Suprapubic skin (tissue), 4 donors: Measurements from ENCODE around the gene OR51B6. TPM values are rescaled to one million over a fixed set of nuclear protein-coding genes. Genes with fewer than 3 reads are reported as not detected.

Experiments used
- DNase-seq, 2 donors: peaks; one replicate each; pipeline ENCODE4 v3.0.0-alpha.2; 2019; ENCODE audit warnings: low spot score in 2 of 2
- H3K27ac ChIP-seq: fragments of 200-600 bp; sonication (generic); one replicate; pipeline ENCODE4 v1.5.1; 2019
- H3K27me3 ChIP-seq: fragments of 200-600 bp; sonication (generic); one replicate; pipeline ENCODE4 v1.5.1; 2019
- H3K36me3 ChIP-seq: fragments of 200-600 bp; sonication (generic); one replicate; pipeline ENCODE4 v1.5.1; 2019
- H3K4me1 ChIP-seq: fragments of 200-600 bp; sonication (generic); one replicate; pipeline ENCODE4 v1.5.1; 2019
- H3K4me3 ChIP-seq: fragments of 200-600 bp; sonication (generic); one replicate; pipeline ENCODE4 v1.5.1; 2019; ENCODE audit warnings: mild to moderate bottlenecking
- H3K9me3 ChIP-seq: fragments of 200-600 bp; sonication (generic); one replicate; pipeline ENCODE4 v1.5.1; 2019
- EP300 ChIP-seq: sonication (generic); formaldehyde crosslinking; IDR thresholded peaks from one replicate; pipeline ENCODE4 v1.6.1; 2017; ENCODE audit warnings: antibody characterized with exemption
- POLR2A ChIP-seq, 2 donors: fragments of 450-650 bp; IDR thresholded peaks; one replicate each; pipeline ENCODE4 v1.6.1; 2017; ENCODE audit warnings: antibody characterized with exemption in 2 of 2, mild to moderate bottlenecking in 2 of 2, moderate library complexity in 2 of 2
- POLR2AphosphoS5 ChIP-seq, 3 donors: sonication (generic); formaldehyde crosslinking; IDR thresholded peaks; one replicate each; pipeline ENCODE4 v1.6.1; 2017; ENCODE audit warnings: antibody characterized with exemption in 3 of 3
- WGBS: methylation state at CpG from one replicate; pipeline ENCODE4 v1.1.5; 2018; 5-methylcytosine and 5-hydroxymethylcytosine counted together
- total RNA-seq, 4 donors: library from RNA; depleted of rRNA; stranded (reverse); fragments of >200 nt; gene quantifications; one replicate each; pipeline ENCODE4 v1.1.0, GENCODE V29; 2016
- TF ChIP-seq, protein P1 (sequence below), 2 donors: fragments of 200-600 bp in 1 of 2; fragments of 450-650 bp in 1 of 2; sonication (generic) in 1 of 2; IDR thresholded peaks; one replicate each; pipeline ENCODE4 v1.5.1; 2016 to 2019; ENCODE audit warnings: antibody characterized with exemption in 2 of 2, mild to moderate bottlenecking in 1 of 2, moderate library complexity in 1 of 2

Gene OR51B6
- total RNA-seq, 4 donors from 2014 or later, result not detected

DNA sequence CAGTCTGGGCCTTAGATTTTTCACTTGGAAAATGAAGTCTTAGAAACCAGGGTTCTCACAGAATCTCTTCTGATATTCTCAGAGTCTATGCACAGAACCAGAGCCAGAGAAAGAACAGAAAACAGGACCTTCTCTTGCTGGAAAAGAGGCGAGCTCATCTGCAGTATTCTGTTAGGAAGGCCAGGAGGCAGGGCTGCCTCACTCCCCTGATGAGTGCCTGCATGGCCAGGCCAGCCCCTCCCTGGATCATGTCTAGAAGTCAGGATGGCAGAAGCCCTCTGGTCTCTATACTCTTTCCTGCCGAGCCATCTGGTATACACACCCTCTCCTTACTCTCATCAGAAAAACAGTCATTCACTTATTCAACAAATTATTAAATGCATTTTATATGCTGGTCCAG lies 33.0 kb downstream of the OR51B6 start:
- no peak for DNase-seq
- H3K4me1 ChIP-seq, result no peaks in the 10 kb centered on the region
- H3K27me3 ChIP-seq, result no peaks in the 10 kb centered on the region
- H3K4me3 ChIP-seq, result no peak overlapping the region
- no peaks in the 10 kb centered on the region for H3K9me3 ChIP-seq
- no peaks in the 10 kb centered on the region for H3K36me3 ChIP-seq
- TF ChIP-seq POLR2A (IDR thresholded peaks at IDR 0.05) (no peak), EP300 (no peak), POLR2AphosphoS5 (IDR thresholded peaks at IDR 0.05) (no peak)
- TF ChIP-seq, protein P1, sequence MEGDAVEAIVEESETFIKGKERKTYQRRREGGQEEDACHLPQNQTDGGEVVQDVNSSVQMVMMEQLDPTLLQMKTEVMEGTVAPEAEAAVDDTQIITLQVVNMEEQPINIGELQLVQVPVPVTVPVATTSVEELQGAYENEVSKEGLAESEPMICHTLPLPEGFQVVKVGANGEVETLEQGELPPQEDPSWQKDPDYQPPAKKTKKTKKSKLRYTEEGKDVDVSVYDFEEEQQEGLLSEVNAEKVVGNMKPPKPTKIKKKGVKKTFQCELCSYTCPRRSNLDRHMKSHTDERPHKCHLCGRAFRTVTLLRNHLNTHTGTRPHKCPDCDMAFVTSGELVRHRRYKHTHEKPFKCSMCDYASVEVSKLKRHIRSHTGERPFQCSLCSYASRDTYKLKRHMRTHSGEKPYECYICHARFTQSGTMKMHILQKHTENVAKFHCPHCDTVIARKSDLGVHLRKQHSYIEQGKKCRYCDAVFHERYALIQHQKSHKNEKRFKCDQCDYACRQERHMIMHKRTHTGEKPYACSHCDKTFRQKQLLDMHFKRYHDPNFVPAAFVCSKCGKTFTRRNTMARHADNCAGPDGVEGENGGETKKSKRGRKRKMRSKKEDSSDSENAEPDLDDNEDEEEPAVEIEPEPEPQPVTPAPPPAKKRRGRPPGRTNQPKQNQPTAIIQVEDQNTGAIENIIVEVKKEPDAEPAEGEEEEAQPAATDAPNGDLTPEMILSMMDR (IDR thresholded peaks at IDR 0.05), result no peak
- H3K27ac ChIP-seq, result no peak overlapping the region
- WGBS, result 69% methylated on average over 2 of the region's 2 CpGs

DNA sequence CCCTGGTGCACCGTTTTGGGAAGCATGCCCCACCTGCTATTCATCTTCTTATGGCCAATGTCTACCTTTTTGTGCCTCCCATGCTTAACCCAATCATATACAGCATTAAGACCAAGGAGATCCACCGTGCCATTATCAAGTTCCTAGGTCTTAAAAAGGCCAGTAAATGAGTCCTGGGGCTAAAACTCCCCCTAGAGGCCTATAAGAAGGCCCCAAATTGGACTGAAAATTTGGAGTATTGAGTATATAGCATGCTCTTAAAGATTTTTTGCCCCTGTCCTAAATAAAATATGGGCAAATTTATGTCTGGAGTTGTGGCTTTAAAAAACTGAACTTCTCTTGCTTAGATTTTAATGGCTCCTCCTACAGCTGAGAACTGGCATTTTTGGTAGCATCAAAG lies 38.9 kb downstream of the OR51B6 start:
- no peaks in the 10 kb centered on the region for H3K4me1 ChIP-seq
- H3K9me3 ChIP-seq, result no peaks in the 10 kb centered on the region
- no peak overlapping the region for H3K4me3 ChIP-seq
- TF ChIP-seq EP300, result no peak
- TF ChIP-seq POLR2AphosphoS5 (IDR thresholded peaks at IDR 0.05), result no peak
- no peak for TF ChIP-seq POLR2A (IDR thresholded peaks at IDR 0.05)
- TF ChIP-seq, protein P1 (IDR thresholded peaks at IDR 0.05), result no peak
- no peaks in the 10 kb centered on the region for H3K36me3 ChIP-seq
- H3K27ac ChIP-seq, result no peak overlapping the region
- H3K27me3 ChIP-seq, result no peaks in the 10 kb centered on the region
- WGBS, result 80% methylated on average over 2 of the region's 2 CpGs
- no peak for DNase-seq

DNA sequence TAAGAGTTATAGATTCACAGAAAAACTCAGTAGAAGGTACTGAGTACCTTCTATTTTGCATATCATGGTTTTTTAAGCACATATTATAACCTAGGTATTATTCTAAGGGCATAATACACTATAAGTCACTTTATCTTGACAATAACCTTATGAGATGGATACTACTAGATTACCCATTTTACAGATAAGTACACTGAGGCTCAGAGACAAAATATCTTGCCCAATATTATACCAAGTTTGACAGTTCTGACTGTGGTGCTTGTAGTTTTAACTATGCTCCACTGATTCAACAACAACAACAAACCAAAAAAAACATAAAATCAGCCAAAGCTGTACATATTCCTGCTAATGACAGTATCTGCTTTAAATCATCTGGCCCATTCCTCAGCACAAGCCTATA lies 42.8 kb downstream of the OR51B6 start:
- Histone ChIP-seq H3K4me1 (no peaks in the 10 kb centered on the region), H3K9me3 (no peaks in the 10 kb centered on the region), H3K27me3 (no peaks in the 10 kb centered on the region), H3K4me3 (no peak overlapping the region), H3K27ac (no peak overlapping the region), H3K36me3 (no peaks in the 10 kb centered on the region)
- DNase-seq, result no peak
- TF ChIP-seq POLR2A (IDR thresholded peaks at IDR 0.05) (no peak), POLR2AphosphoS5 (IDR thresholded peaks at IDR 0.05) (no peak), EP300 (no peak)
- TF ChIP-seq, protein P1 (IDR thresholded peaks at IDR 0.05), result no peak

DNA sequence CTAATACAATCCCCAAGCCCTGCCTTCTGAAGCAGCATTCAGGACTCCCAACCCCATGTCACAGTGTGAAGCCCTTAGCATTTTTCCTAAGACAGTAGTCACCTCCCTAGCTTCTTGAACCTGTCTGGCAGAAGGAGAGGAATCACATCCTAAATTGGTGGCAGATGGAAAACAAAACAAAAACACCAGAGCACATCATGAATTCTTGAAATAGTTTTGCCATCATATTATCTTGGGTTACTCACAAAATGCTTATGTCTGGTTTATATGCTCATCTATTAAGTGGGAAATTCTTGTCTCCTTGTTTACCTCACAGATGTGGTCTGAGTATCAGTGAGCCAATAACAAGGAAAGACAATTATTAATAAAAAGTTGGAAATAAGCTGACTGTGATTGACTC lies 47.6 kb downstream of the OR51B6 start:
- TF ChIP-seq, protein P1 (IDR thresholded peaks at IDR 0.05), result no peak
- no peak for TF ChIP-seq EP300
- TF ChIP-seq POLR2A (IDR thresholded peaks at IDR 0.05), result no peak
- no peak for DNase-seq
- H3K36me3 ChIP-seq, result no peaks in the 10 kb centered on the region
- no peaks in the 10 kb centered on the region for H3K4me1 ChIP-seq
- H3K27me3 ChIP-seq, result no peaks in the 10 kb centered on the region
- H3K4me3 ChIP-seq, result no peak overlapping the region
- no peak overlapping the region for H3K27ac ChIP-seq
- H3K9me3 ChIP-seq, result peaks cover 4% of the 10 kb centered on the region

Other genes with a start within 250 kb of the OR51B6 start
- gene OR52A5, start 213.2 kb upstream of the OR51B6 start, total RNA-seq, result not detected
- gene OR52A1, start 196.8 kb upstream of the OR51B6 start, total RNA-seq, result not detected
- gene OR51V1, start 150.8 kb upstream of the OR51B6 start, total RNA-seq, result not detected
- gene HBB, start 124.4 kb upstream of the OR51B6 start, total RNA-seq, result 10 to 100 TPM in 2 of 4 donors, 1 to 10 TPM in 2; 3.7 to 45.8 (median 15.2) TPM
- gene HBD, start 117.0 kb upstream of the OR51B6 start, total RNA-seq, result not detected
- gene HBG1, start 101.7 kb upstream of the OR51B6 start, total RNA-seq, result not detected
- gene HBG2, start 96.7 kb upstream of the OR51B6 start, total RNA-seq, result not detected
- 1 to 10 TPM in 1 of 4 donors, not detected in 3; 1.9 TPM for gene HBE1, start 81.6 kb upstream of the OR51B6 start, total RNA-seq
- gene OR51B4, start 49.6 kb upstream of the OR51B6 start, total RNA-seq, result not detected
- gene OR51B2, start 27.2 kb upstream of the OR51B6 start, total RNA-seq, result not detected
- gene OR51B5, start 8.0 kb upstream of the OR51B6 start, total RNA-seq, result not detected
- gene OR51M1, start 32.3 kb downstream of the OR51B6 start, total RNA-seq, result not detected
- gene OR51Q1, start 70.6 kb downstream of the OR51B6 start, total RNA-seq, result not detected
- gene OR51I1, start 90.0 kb downstream of the OR51B6 start, total RNA-seq, result not detected
- gene OR51I2, start 97.8 kb downstream of the OR51B6 start, total RNA-seq, result not detected
- gene OR52D1, start 137.2 kb downstream of the OR51B6 start, total RNA-seq, result not detected
- under 1 TPM in 1 of 4 donors, not detected in 3; 0.56 TPM for gene UBQLN3, start 158.4 kb downstream of the OR51B6 start, total RNA-seq
- gene UBQLNL, start 165.2 kb downstream of the OR51B6 start, total RNA-seq, result 1 to 10 TPM in 2 of 4 donors, under 1 TPM in 1, not detected in 1; 0.26 to 3.6 (median 1.9) TPM
- 1 to 10 TPM in 1 of 4 donors, under 1 TPM in 1, not detected in 2; 0.85 to 2.1 TPM for gene OR52H1, start 197.0 kb downstream of the OR51B6 start, total RNA-seq
- not detected for gene OR52B6, start 229.4 kb downstream of the OR51B6 start, total RNA-seq
- 1 to 10 TPM in 3 of 4 donors, under 1 TPM in 1; 0.72 to 4.8 (median 1.9) TPM for gene TRIM6, start 245.1 kb downstream of the OR51B6 start, total RNA-seq